SW 1271 (cell line): Measurements from ENCODE around the gene PSMC1.

Source experiments
- DNase-seq, 2 experiments: peaks; one replicate each; lab custom pipeline; 2025; lab: John Stamatoyannopoulos, UW

Gene PSMC1

DNA sequence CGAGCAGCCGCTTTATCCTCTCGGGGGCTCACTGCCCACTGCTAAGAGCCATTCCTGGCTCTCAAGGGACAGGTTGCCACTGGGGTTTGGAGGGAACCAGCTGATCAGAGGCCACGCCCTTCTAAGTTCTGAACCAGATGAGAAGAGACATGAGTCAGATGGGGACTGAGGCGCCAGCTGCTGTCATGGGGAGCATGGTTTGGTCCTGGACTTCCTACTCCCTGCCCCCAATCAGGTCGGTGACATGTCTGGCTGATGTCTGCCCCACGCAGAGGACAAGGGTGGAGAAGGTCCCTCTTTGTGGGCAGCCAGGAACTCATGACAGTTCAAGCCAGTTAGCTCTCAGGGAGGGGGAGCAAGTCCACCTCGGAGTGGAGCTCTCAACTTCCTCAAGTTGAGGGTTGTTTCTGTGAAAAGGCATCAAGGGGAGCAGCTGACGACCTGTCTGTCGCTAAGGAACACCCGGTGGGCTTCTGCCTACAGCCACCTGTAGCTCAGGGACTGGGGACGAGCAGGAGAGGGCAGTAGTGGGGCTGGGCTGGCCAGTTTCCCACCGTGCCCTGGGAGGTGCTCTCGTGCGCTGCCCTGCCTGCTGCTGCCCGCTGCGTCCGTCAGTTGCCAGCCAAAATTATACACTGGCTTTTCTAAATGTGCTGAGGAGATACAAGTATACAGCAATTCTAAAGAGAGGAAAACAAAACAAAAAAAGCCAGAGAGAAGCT is 20.5 kb downstream of the PSMC1 start:
- DNase-seq = no peak

- no peak for DNase-seq
Observed at GRCh38 chr14:90277581-90278198, 21.3 kb downstream of the PSMC1 start.

DNA sequence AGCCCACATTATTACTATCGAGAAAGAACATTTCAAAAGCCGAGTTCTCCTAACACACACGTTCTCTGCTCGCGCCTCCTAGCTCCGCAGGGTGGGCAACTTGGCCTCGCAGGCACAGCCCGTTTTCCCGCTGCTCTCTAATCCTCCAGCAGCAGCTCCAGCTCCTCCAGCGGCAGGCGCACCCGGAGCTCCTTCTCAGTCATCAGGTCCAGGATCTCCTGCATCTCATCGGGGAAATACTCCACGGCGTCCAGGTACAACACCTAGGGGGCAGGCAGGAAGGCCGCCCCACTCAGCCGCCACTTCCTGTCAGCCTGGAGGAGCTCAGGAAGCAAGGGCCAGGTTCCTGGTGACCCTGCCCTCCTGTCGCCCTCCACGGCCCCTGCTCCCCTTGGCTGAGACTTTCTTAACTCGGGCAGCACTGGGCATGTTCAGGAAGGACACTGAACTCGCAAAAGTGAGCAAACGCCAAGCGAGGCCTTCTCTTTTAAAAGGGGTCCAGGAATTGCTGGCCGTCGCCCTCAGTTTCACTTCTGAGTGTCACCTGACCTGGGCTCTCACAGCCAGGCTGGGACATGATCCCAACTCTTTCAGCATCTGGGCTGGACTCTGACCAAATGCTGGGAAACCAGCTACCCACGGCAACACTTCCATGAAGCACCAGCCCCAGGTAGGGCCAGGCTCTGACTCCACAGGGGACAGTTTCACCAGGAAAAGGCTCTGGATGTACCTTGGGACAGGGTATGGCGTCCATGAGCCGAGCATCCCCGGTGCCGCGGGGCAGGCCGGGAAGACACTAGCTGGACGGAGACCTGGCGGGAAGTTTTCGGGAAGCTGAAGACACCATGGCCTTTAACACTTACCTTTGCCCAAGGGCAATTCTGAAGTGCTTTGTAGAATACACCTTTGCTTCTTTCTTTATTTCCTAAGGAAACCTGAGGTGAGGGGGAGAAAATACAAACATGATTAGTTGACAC is 22.1 kb downstream of the PSMC1 start:
- DNase-seq = no peak

- DNase-seq = no peak
Observed at GRCh38 chr14:90280096-90280495, 23.7 kb downstream of the PSMC1 start.

DNA sequence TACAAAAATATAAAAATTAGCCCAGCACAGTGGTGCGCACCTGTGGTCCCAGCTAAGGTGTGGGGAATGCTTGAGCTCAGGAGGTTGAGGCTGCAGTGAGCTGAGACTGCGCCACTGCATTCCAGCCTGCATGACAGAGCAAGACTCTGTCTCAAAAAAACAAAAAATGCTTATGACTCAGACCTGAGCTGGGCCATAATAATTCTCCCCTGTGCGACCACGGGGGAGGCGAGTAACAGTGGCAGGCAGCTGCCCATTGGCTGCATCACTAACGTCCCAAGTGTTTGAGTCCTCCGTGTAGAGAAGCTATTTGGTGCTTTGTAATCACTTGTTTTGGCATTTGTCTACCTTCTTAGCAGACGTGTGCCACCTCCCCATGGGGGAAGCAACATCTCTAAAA is 24.9 kb downstream of the PSMC1 start:
- DNase-seq = peak in 1 of 2 experiments; percentile 15

- no peak for DNase-seq
Observed at GRCh38 chr14:90281756-90282155, 25.4 kb downstream of the PSMC1 start.

- DNase-seq = no peak
Observed at GRCh38 chr14:90287791-90288190, 31.4 kb downstream of the PSMC1 start.

DNA sequence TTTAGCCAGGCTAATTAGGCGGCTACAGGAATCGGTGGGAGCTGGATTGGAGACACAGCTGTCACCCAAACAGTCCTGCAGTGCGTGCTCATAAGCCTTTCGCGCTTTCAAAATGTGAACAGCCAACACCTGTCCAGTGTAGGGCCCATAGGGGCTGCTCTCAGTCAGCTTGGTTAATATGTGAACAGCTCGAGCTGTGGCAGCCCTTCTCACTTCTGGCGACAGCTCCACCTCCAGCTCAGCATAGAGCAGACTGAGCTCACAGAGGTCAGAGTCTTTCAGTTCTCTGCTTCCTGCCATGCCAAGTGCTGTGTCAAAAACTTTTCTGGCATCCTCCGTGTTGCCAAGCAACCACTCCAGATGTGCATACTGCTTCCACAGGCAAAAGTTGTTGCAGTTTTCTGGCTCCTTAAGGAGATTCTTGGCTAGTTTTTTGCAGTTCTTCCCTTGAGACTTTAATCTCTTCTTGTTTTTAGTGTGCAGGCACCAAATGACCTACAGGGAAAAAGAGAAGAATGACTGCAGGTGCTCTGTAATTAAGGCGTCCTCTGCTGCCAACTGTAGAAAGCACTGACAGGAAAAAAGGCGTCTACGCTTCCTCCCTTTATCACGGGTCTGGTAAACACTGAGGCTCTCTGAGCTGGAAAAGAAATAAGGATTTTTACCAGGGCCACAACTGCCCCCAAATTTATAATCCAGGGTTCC is 32.5 kb downstream of the PSMC1 start:
- DNase-seq = no peak

DNA sequence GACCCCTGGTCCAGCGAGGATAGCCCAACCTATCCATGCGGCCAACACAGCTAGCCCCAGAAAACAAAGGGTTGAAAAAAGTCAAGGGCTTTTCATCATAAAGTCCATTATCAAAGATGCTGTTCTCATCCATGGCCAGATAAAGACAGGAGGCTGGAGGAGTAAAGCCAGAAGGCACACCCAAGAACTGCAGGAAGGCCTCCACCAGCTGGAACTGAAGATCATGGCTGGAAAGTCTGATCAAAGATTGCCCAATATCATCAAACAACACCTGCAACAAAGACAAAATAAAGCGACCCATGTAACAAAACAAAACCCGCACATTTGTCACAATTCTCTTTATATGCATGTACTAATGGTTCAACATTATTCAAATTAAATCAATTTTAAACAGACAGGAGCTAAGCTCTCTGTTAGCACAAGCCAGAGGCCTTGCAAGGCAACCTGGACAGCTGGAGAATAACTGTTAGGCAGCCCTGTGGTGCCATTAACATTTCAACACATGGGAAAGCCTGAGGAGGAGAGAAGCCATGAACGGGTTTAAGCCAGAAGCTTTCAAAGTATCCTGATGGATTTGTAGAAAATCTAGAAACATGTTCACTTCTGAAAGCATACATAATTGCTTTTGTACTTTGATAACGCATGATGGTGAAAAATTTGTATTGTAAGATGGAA is 34.1 kb downstream of the PSMC1 start:
- DNase-seq = no peak

DNA sequence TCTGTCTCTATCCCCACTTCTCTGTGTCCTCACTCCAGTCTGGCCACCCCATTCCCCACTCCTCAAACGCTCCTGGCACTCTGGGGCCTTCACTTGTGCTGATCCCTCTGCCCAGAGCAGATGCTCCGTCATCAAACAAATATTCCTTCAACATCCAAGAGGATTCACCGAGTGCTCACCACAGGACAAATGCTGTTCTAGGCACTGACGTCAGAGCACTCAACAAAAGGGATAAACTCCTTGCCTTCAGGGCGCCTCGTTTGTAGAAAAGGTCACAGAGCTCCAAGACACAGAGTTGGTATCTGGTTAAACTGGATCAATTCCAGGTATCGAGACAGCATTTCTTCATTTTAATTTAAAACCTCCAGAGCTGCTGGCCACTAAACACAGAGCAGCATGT is 35.3 kb downstream of the PSMC1 start:
- DNase-seq = no peak

- DNase-seq = no peak
Observed at GRCh38 chr14:90293766-90294730, 37.7 kb downstream of the PSMC1 start.

DNA sequence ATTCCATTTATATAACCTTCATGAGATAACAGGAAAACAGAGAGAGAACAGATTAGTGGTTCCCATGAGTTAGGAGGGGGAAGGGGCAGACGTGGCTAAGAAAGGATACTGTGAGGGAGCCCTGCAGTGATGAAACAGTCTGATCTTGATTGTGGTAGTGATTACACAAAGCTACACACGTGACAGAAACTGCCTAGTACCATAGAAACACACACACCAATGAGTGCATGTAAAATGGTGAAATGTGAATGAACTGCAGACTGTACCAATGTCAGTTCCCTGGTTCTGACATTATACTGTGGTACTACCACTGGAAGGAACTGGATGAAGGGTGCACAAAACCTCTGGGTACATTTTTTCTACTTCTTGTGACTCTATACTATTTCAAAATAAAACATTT is 38.5 kb downstream of the PSMC1 start:
- DNase-seq = no peak

DNA sequence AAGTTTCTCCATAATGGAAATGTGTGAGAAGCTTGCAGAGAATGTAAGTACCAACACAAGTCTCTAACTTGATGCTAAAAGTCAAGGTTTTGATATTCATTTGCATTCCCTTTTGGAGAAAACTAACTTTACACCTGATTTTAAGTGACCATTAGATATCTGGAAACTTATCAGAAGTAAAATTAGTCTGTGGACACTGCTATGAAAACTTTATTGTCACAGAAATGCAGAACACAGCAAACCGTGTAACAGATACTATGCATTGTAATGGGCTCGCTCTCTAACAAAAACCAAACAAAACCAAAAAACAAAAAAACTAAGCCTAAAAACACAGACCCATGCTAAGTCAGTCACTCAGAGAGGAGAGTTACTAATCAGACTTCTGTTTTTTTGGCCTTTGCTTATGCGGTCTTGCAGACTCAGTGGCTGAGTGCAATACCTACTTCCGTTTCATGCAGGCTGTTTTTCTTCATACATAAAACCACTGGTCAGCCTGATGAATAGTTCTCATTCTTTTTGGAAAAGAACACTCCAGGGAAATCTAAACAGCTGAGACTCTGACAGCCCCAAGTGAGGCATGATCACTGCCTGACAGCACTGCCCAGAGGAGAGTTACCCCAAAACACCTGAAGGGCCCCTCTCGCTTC is 39.6 kb downstream of the PSMC1 start:
- DNase-seq = no peak

DNA sequence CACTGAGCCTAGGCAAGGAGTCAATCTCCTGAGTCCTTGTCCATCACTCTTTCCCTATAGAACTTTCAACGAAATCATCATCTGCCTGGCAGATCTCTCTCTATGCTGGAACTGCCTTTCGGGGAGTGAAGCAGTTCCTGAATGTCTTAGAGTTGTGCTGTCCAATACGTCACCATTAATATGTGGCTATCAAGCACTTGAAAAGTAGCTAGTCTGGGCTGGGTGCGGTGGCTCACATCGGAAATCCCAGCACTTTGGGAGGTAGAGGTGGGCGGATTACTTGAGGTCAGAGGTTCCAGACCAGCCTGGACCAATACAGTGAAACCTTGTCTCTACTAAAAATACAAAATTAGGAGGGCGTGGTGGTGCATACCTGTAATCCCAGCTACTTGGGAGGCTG is 40.3 kb downstream of the PSMC1 start:
- no peak for DNase-seq

DNA sequence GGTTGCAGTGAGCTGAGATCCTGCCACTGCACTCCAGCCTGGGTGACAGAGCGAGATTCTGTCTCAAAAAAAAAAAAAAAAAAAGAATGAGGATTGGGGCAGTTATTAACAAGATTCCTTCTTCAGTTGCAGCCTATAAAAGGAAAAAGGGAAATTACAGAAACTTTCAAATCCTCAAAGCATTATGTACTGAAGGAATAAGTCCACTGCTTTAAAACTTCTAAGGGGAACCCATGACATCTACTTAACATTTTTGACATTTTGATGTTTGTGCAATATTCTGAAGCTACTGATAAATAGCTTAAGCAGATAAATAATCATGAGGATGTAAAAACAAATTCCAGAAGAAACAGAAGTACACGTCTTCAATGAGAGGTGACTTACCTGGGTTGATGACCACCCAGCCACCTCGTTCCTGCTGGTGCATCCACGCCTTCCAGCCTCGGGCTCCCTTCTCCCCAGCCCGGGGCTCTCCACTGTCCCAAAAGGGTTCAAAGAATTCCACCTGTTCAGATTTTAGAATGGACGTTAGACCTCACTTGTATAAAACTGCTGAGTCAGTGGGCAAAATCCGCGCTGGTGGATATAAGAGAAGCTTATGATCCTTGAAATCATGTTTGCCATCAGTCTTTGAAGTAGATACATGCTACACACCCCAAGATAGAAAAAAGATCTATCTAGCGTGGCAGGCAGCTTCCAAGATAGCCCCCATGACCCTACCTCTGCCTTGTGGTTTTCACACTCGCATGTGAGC is 41.7 kb downstream of the PSMC1 start:
- no peak for DNase-seq

DNA sequence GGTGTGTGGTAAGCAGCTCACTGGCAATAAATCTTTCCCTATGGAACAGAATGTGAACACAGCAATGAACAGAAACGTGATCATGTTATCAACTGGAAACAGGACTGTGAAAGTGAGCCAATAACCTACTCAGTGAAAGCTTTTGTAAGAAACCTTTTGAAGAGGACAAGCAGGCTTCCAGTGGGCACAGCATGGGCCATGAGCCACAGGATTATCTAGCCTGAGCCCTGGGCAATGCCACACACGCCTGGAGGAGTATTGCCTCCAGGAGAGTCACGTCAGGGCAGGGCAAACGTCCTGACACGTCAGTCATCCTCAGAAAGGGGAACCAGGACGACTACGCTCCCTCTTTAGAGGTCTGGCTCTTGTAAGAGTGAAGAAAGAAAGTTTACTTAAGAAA is 43.1 kb downstream of the PSMC1 start:
- no peak for DNase-seq

DNA sequence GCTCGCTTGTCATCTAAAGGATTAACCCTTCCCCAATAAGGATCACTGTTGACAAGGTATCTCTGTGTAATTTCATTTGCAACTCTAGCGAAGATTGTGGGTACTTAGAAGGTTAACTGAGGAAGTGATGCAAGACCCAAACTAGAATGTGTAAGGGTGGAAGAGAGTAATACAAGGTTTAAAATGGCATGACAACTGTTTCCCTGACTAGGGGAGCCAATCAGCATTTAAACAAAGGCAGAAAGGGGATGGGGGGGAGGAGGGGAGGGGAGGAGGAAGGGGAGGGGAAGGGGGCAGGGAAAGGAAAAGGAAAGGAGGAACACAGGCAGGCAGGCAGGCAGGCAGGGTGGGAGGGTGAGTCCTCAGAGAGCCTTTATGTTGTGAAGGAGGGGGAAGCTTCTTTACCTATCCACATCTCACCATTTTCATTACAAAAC is 44.3 kb downstream of the PSMC1 start:
- peak in 1 of 2 experiments; percentile 19 for DNase-seq

- no peak for DNase-seq
Observed at GRCh38 chr14:90301122-90301521, 44.8 kb downstream of the PSMC1 start.

- peak in 1 of 2 experiments; percentile 61 for DNase-seq
Observed at GRCh38 chr14:90301668-90302090, 45.3 kb downstream of the PSMC1 start.
